ENCODE measurements around the gene JMY.
A peak's percentile ranks its signal among the peaks of the same experiment; 100 is the strongest.

Gene JMY

DNA sequence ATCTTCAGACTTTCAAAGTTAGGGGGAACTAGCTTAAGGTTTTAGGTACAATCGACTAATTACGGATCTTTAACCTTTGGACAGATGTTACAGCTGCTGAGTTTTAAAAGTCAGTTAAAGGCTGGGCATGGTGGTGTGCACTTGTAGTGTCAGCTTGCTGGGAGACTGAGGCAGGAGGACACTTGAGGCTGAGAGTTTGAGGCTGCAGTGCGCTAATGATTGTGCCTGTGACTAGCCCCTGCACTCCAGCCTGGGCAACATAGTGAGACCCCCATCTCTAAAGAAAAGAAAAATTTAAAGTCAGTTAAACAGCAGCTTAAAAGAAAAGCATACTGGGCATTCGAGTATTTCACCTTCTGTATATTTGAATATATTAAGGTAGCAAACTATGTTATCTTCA is 51.4 kb downstream of the JMY start:
- TF ChIP-seq, protein P1, sequence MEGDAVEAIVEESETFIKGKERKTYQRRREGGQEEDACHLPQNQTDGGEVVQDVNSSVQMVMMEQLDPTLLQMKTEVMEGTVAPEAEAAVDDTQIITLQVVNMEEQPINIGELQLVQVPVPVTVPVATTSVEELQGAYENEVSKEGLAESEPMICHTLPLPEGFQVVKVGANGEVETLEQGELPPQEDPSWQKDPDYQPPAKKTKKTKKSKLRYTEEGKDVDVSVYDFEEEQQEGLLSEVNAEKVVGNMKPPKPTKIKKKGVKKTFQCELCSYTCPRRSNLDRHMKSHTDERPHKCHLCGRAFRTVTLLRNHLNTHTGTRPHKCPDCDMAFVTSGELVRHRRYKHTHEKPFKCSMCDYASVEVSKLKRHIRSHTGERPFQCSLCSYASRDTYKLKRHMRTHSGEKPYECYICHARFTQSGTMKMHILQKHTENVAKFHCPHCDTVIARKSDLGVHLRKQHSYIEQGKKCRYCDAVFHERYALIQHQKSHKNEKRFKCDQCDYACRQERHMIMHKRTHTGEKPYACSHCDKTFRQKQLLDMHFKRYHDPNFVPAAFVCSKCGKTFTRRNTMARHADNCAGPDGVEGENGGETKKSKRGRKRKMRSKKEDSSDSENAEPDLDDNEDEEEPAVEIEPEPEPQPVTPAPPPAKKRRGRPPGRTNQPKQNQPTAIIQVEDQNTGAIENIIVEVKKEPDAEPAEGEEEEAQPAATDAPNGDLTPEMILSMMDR (IDR thresholded peaks at IDR 0.05; ENCODE audit: insufficient read depth, missing control alignments), result no peak
- no peak for FAIRE-seq

DNA sequence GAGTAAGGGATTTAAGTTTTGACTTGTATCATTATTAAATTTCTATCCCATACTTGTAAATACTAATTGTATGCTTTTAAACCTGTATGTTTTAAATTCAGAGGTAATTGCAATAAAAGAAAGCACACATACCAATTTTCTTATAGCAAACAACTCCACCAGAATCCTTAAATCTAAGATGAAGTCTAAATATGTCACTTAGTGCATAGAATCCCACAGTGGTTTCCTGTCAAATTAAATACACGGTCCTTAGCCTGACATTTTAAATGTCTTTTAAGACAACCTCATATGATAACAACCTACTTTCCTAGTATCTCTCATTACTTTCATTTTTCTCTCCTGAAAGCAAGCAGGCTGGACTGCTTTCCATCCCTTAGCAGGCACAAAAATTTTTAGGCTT is 52.0 kb downstream of the JMY start:
- TF ChIP-seq, protein P1 (IDR thresholded peaks at IDR 0.05; ENCODE audit: insufficient read depth, missing control alignments), result no peak
- DNase-seq (ENCODE audit: insufficient read length, low spot score) (no peak), FAIRE-seq (no peak)

More for the DNA sequence above, 51.4 kb downstream of the JMY start:
- DNase-seq (ENCODE audit: insufficient read length, low spot score), result no peak

DNA sequence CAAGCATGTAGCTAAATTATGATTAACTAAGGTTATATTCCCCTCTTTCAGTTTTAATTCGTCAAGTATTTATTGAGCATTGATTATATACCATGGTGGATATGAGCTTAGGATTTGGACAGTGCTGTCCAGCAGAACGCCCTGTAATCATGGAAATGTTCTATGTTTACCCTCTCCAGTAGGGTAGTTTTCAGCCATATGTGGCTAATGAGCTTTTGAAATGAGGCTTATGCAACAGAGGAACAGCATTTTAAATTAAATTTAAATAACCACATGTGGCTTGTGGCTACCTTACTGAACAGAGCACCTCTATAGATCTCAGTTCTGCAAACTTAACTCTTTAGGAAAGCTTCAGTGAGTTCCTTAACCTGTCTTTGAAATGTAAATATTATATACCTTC is 59.1 kb downstream of the JMY start:
- TF ChIP-seq, protein P1 (IDR thresholded peaks at IDR 0.05; ENCODE audit: insufficient read depth, missing control alignments), result no peak
- DNase-seq (ENCODE audit: insufficient read length, low spot score), result no peak
- no peak for FAIRE-seq

DNA sequence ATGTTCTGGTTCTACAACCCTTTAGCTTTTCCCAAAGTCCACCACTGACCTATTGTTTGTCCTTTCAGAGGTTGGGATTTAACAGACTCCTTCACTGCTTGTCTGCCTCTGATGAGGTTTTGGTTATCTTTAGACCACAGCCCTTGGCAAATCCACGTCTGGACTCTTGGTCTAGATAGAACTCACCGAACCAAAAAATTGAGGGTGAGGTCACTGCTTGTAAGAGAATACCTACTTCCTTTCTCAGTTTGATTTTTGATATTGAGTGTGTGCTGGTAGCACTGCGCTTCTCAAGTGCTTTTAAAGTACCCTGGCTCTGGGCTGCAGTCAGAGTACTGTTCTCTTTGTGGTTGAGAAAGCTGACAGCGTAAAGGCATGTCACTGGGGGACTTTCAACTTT is 61.7 kb downstream of the JMY start:
- FAIRE-seq (no peak), DNase-seq (ENCODE audit: insufficient read length, low spot score) (no peak)
- TF ChIP-seq, protein P1 (IDR thresholded peaks at IDR 0.05; ENCODE audit: insufficient read depth, missing control alignments), result no peak

DNA sequence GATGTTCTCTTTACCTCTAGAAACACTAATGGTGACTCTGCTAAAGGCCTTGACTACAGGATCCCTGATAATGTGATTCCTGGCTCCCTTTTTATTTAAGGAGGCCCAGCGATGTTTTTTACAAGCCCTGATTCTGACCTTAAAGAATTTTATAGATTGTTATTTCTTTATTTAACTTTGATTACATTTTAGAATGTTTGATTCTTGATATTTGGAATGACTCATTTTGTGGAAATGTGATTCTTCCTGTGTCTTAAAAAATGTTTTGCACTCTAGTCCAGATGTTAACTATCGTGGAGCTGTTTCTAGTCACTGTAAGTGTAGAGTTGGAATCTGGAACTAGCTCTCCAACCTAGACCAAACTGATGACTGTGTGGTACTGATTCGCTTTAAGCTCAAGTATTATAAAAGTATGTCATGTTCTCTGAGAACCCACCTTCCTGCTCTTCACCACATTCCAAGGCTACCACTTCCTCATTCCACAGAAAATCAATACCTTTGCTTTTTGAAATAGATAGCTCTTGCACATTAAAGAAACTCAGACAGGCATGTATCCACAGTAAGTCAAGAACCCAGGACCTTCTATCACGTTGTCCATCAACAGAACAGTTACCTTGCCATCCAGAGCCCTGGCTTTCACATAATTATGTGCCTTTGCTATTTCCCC is 65.2 kb downstream of the JMY start:
- no peak for FAIRE-seq
- DNase-seq (ENCODE audit: insufficient read length, low spot score), result no peak
- TF ChIP-seq, protein P1 (IDR thresholded peaks at IDR 0.05; ENCODE audit: insufficient read depth, missing control alignments), result no peak

DNA sequence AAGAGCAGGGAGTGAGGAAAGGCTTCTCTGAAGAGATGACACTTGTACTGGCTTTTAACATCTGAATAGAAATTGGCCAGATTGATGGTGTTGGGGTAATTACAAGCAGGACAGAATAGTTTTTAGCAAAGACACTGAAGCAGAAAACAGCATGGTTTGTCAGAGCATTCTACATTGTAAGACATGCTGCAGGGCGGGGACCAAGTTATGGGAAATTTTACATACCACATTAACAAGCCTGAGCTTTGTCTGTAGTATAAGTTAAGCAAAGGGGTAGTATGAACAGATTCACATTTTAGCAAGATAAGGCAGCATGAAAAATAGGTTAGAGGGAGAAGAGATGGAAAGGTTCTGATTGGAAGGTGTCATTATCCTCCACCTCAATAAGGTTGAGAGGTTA is 66.5 kb downstream of the JMY start:
- TF ChIP-seq, protein P1 (IDR thresholded peaks at IDR 0.05; ENCODE audit: insufficient read depth, missing control alignments), result no peak
- DNase-seq (ENCODE audit: insufficient read length, low spot score), result no peak
- peak; percentile 41 for FAIRE-seq

DNA sequence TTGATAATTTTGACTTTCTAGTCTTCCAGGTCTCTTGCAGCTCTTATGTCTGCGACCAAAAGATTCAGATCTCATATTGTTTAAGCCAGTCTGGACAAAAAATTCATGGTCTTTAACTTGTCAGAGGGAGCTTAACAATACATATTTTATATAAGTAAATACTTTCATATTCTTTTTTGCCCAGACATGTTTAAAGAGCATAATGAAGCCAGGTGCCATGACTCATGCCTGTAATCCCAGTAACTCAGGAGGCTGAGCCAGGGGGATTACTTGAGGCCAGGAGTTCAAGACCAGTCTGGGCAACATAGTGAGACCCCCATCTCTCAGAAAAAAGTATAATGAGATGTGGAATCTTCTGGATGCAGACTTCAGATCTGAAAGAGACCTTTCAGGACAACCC is 69.8 kb downstream of the JMY start:
- no peak for FAIRE-seq
- no peak for DNase-seq (ENCODE audit: insufficient read length, low spot score)
- TF ChIP-seq, protein P1 (IDR thresholded peaks at IDR 0.05; ENCODE audit: insufficient read depth, missing control alignments), result no peak
